Astrocyte (in vitro differentiated cells and primary cell): ENCODE results near the gene LMTK3. TPM values are rescaled to one million over a fixed set of nuclear protein-coding genes. Genes with fewer than 3 reads are reported as not detected.

ENCODE experiments used
- DNase-seq: peaks from one replicate; pipeline ENCODE4 v3.0.0-alpha.2; 2010; ENCODE audit warnings: low read depth
- FAIRE-seq: peaks from 2 replicates; lab custom pipeline; 2011; peaks lifted over from hg19 to GRCh38; lab: Jason Lieb, UNC
- H2AFZ ChIP-seq: 2 replicates; pipeline ENCODE4 v1.6.0; 2012; ENCODE audit warnings: low read depth, low read length, inconsistent platforms
- H3K27ac ChIP-seq: 2 replicates; pipeline ENCODE4 v1.5.1; 2011; ENCODE audit warnings: low read depth, low read length, inconsistent platforms
- H3K27me3 ChIP-seq: 2 replicates; pipeline ENCODE4 v1.6.0; 2011; ENCODE audit warnings: low read length, inconsistent platforms; ENCODE audit not compliant: insufficient read depth
- H3K36me3 ChIP-seq: 2 replicates; pipeline ENCODE4 v1.5.1; 2011; ENCODE audit warnings: low read length, inconsistent platforms; ENCODE audit not compliant: insufficient read depth
- H3K4me1 ChIP-seq: 2 replicates; pipeline ENCODE4 v1.5.1; 2011; ENCODE audit warnings: low read length, inconsistent platforms; ENCODE audit not compliant: insufficient read depth
- H3K4me2 ChIP-seq: 2 replicates; pipeline ENCODE4 v1.6.0; 2012; ENCODE audit warnings: low read length, inconsistent platforms
- H3K4me3 ChIP-seq: 2 replicates; pipeline ENCODE4 v1.5.1; 2011; ENCODE audit warnings: low read depth, mild to moderate bottlenecking, low read length, inconsistent platforms; ENCODE audit not compliant: insufficient read depth
- H3K79me2 ChIP-seq: 2 replicates; pipeline ENCODE4 v1.6.0; 2012; ENCODE audit warnings: mild to moderate bottlenecking, low read length, inconsistent platforms; ENCODE audit not compliant: insufficient read depth
- H3K9ac ChIP-seq: 2 replicates; pipeline ENCODE4 v1.6.0; 2012; ENCODE audit warnings: mild to moderate bottlenecking, low read length, inconsistent platforms
- H3K9me3 ChIP-seq: 2 replicates; pipeline ENCODE4 v1.5.1; 2012; ENCODE audit warnings: low read depth, mild to moderate bottlenecking, low read length, inconsistent platforms; ENCODE audit not compliant: insufficient read depth
- H4K20me1 ChIP-seq: 2 replicates; pipeline ENCODE4 v1.6.0; 2012; ENCODE audit warnings: low read length, inconsistent platforms; ENCODE audit not compliant: insufficient read depth
- H3K27ac Mint-ChIP-seq: one replicate; pipeline ENCODE4 v1.8.0; 2021; ENCODE audit warnings: mild to moderate bottlenecking, mixed read lengths; ENCODE audit not compliant: unreplicated experiment
- H3K27me3 Mint-ChIP-seq: one replicate; pipeline ENCODE4 v1.8.0; 2021; ENCODE audit warnings: low read depth, mixed read lengths; ENCODE audit not compliant: unreplicated experiment
- H3K36me3 Mint-ChIP-seq: one replicate; pipeline ENCODE4 v1.8.0; 2021; ENCODE audit warnings: low read depth, mixed read lengths; ENCODE audit not compliant: unreplicated experiment
- H3K4me1 Mint-ChIP-seq: one replicate; pipeline ENCODE4 v1.8.0; 2021; ENCODE audit warnings: low read depth, mixed read lengths; ENCODE audit not compliant: unreplicated experiment
- H3K4me3 Mint-ChIP-seq: one replicate; pipeline ENCODE4 v1.8.0; 2021; ENCODE audit warnings: mild to moderate bottlenecking, moderate library complexity, mixed read lengths; ENCODE audit not compliant: unreplicated experiment
- H3K9me3 Mint-ChIP-seq: one replicate; pipeline ENCODE4 v1.8.0; 2021; ENCODE audit warnings: mild to moderate bottlenecking, mixed read lengths; ENCODE audit not compliant: unreplicated experiment
- EZH2 ChIP-seq: IDR thresholded peaks from 2 replicates; pipeline ENCODE4 v1.6.1; 2012; ENCODE audit warnings: mild to moderate bottlenecking, low read length, inconsistent platforms; ENCODE audit not compliant: insufficient read depth
- total RNA-seq: library from RNA; stranded (reverse); gene quantifications from 2 replicates; pipeline ENCODE4 v1.2.1, GENCODE V29; 2021
- TF ChIP-seq, protein P1 (sequence below): IDR thresholded peaks from 2 replicates; pipeline ENCODE4 v1.5.1; 2011; ENCODE audit warnings: low read depth, mild to moderate bottlenecking, inconsistent platforms, low read length, moderate library complexity; ENCODE audit not compliant: insufficient read depth

Gene LMTK3
- total RNA-seq, 1 donor from 2014 or later: 6.2 TPM

DNA sequence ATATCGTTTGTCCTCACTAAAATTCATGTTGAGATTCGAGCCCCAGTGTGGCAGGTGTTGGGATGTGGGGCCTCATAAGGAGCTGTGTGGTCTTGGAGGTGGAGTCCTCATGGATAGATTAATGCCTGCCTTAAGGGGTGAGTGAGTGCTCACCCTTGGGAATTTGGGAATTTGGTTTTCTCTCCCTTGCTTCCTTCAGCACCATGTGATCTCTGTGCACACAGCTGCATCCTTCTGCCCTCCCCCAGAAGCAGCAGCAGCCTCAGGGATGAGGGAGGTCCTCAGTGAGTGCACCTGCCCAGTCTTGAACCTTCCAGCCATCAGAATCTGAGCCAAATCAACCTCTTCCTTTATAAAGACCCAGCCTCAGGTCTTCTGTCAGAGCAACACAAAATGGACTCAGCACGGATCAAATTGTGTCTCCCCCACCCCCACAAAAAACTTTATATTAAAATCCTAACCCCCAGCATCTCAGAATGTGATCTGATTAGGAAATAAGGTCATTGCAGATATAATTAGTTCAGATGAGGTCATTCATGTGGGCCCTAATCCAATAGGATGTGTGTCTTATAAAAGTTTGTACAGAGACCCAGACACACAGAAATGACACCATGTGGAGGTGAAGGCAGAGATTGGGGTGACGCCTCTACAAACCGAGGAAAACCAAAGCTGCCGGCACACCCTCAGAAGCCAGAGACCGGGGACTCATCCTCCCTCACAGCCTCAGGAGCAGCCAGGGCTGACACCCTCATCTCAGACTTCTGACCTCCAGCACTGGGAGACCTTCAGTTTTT lies 29.6 kb downstream of the LMTK3 start:
- Histone ChIP-seq H3K27me3 (no peaks in the 10 kb centered on the region), H3K36me3 (peaks cover 6% of the 10 kb centered on the region), H2AFZ (no peak overlapping the region), H3K4me1 (peaks cover 28% of the 10 kb centered on the region), H4K20me1 (peaks cover 32% of the 10 kb centered on the region), H3K9me3 (no peaks in the 10 kb centered on the region), H3K4me2 (no peak overlapping the region), H3K9ac (no peak overlapping the region), H3K79me2 (no peaks in the 10 kb centered on the region), H3K4me3 (no peak overlapping the region), H3K27ac (no peak overlapping the region)
- TF ChIP-seq EZH2: no peak
- TF ChIP-seq, protein P1, sequence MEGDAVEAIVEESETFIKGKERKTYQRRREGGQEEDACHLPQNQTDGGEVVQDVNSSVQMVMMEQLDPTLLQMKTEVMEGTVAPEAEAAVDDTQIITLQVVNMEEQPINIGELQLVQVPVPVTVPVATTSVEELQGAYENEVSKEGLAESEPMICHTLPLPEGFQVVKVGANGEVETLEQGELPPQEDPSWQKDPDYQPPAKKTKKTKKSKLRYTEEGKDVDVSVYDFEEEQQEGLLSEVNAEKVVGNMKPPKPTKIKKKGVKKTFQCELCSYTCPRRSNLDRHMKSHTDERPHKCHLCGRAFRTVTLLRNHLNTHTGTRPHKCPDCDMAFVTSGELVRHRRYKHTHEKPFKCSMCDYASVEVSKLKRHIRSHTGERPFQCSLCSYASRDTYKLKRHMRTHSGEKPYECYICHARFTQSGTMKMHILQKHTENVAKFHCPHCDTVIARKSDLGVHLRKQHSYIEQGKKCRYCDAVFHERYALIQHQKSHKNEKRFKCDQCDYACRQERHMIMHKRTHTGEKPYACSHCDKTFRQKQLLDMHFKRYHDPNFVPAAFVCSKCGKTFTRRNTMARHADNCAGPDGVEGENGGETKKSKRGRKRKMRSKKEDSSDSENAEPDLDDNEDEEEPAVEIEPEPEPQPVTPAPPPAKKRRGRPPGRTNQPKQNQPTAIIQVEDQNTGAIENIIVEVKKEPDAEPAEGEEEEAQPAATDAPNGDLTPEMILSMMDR: no peak
- H3K4me1 Mint-ChIP-seq: peaks cover 12% of the 10 kb centered on the region
- peak overlapping the region; percentile 27 for H3K4me3 Mint-ChIP-seq
- peaks cover 10% of the 10 kb centered on the region for H3K36me3 Mint-ChIP-seq
- H3K27ac Mint-ChIP-seq: no peak overlapping the region
- no peak for FAIRE-seq
- no peak for DNase-seq
- no peaks in the 10 kb centered on the region for H3K27me3 Mint-ChIP-seq
- H3K9me3 Mint-ChIP-seq: no peaks in the 10 kb centered on the region

DNA sequence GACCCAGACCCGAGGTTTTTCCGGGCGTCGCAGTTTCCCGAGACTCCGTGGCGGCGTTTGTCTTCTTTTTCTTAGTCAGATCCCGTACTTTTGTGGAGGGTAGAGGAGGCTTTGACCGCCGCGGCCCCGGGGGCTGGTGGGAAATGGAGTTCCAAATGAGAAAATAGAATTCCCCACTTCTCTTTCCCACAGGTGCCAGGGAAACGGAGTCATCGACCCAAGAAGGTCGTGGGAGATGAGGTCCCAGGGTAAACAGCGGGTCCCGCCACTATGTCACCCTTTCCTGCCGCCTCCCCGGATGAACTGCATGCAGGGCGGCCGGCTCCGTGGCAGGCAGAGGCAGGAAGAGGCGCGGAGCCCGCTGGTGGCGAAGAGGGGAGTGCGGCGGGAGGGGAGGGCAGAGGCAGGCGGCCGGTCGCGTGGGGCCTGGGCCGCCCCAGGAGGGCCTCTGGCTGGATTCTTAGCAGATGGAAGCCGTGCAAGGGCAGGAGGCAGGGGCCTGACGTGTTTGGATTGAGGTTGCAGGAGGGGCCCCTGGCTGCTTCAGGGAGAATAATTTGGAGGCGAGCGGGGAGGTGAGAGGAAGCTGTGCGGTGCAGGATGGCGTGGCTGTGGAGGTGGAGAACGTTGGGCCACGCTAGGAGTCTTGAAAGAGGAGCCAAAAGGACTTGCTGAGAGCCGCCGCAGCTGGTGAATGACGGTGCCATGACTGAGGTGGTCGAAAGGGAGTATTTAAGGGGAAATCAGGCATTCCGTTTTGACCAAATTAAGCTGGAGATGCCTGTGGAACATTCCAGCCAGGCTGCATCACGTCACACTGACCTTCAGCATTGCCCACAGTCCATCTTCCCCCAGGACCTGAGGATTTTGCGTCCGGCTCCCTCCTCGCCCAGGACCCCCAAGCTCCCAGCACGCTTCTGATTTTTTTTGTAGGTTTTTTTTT lies 30.8 kb downstream of the LMTK3 start:
- H4K20me1 ChIP-seq: peaks cover 40% of the 10 kb centered on the region
- peak overlapping the region; percentile 53 for H3K27ac Mint-ChIP-seq
- no peaks in the 10 kb centered on the region for H3K27me3 Mint-ChIP-seq
- no peaks in the 10 kb centered on the region for H3K9me3 Mint-ChIP-seq
- DNase-seq (peak; percentile 59), FAIRE-seq (no peak)
- H3K27ac ChIP-seq: peak overlapping the region; percentile 26
- no peaks in the 10 kb centered on the region for H3K9me3 ChIP-seq
- H3K4me3 Mint-ChIP-seq: peak overlapping the region; percentile 27
- TF ChIP-seq, protein P1: no peak
- TF ChIP-seq EZH2: no peak
- H3K36me3 ChIP-seq: peaks cover 12% of the 10 kb centered on the region
- H2AFZ ChIP-seq: no peak overlapping the region
- H3K4me1 Mint-ChIP-seq: peaks cover 12% of the 10 kb centered on the region
- H3K36me3 Mint-ChIP-seq: peaks cover 13% of the 10 kb centered on the region
- peak overlapping the region; percentile 43 for H3K4me3 ChIP-seq
- no peaks in the 10 kb centered on the region for H3K79me2 ChIP-seq
- H3K27me3 ChIP-seq: no peaks in the 10 kb centered on the region
- H3K9ac ChIP-seq: peak overlapping the region; percentile 70
- H3K4me1 ChIP-seq: peaks cover 25% of the 10 kb centered on the region
- H3K4me2 ChIP-seq: peak overlapping the region; percentile 83
